ENCODE data around the gene CKAP5. TPM values are rescaled to one million over a fixed set of nuclear protein-coding genes. Genes with fewer than 3 reads are reported as not detected.

Gene CKAP5
- total and polyA plus RNA-seq, 2 donors (not counting 1 experiment from before 2014, with no cell fraction given) = 64.7 to 111 TPM

- H3K79me2 ChIP-seq (ENCODE audit: control insufficient read depth, insufficient read depth, low read length) = peaks cover 98% of the 10 kb centered on the region
- no peak overlapping the region for H3K9ac ChIP-seq (ENCODE audit: insufficient read depth, low read length)
- H3K9me3 ChIP-seq (ENCODE audit: control insufficient read depth, insufficient read depth, low read depth, low read length) = no peaks in the 10 kb centered on the region
- DNase-seq (ENCODE audit: low read depth in 2 of 2) = no peak
- no peaks in the 10 kb centered on the region for H3K36me3 ChIP-seq (ENCODE audit: control insufficient read depth, insufficient read depth, low read length)
- no peaks in the 10 kb centered on the region for H3K4me1 ChIP-seq (ENCODE audit: control insufficient read depth, extremely low read depth, insufficient read depth, low read length)
- TF ChIP-seq EZH2 (IDR thresholded peaks at IDR 0.05; ENCODE audit: low read length, missing control alignments) (no peak), CTCF (conservative IDR thresholded peaks at IDR 0.05 in 1 of 2, IDR thresholded peaks at IDR 0.05 in 1 of 2; ENCODE audit: low read depth in 1 of 2, low read length in 2 of 2) (no peak)
- H3K27me3 ChIP-seq (ENCODE audit: control insufficient read depth, insufficient read depth, low read length) = no peaks in the 10 kb centered on the region
- no peak overlapping the region for H3K4me3 ChIP-seq (replicated peaks in 1 of 4; ENCODE audit: control extremely low read depth in 1 of 4, insufficient read depth in 1 of 4, low read depth in 3 of 4, low read length in 4 of 4)
- no peak overlapping the region for H3K4me2 ChIP-seq (ENCODE audit: extremely low read depth, insufficient read depth, low read length)
- H3K27ac ChIP-seq (ENCODE audit: insufficient read depth, low read length) = no peak overlapping the region
- H4K20me1 ChIP-seq (ENCODE audit: control insufficient read depth, extremely low read depth, insufficient read depth, low read length) = no peaks in the 10 kb centered on the region
- no peak overlapping the region for H2AFZ ChIP-seq (ENCODE audit: low read length)
These were observed 6.0 kb downstream of the CKAP5 start for GRCh38 chr11:46840116-46840515.

GRCh38 chr11:46838501-46838900 lies 7.6 kb downstream of the CKAP5 start:
- Histone ChIP-seq H3K4me3 (replicated peaks in 1 of 4; ENCODE audit: control extremely low read depth in 1 of 4, insufficient read depth in 1 of 4, low read depth in 3 of 4, low read length in 4 of 4) (no peak overlapping the region), H3K4me1 (ENCODE audit: control insufficient read depth, extremely low read depth, insufficient read depth, low read length) (no peaks in the 10 kb centered on the region), H3K36me3 (ENCODE audit: control insufficient read depth, insufficient read depth, low read length) (no peaks in the 10 kb centered on the region), H3K9me3 (ENCODE audit: control insufficient read depth, insufficient read depth, low read depth, low read length) (no peaks in the 10 kb centered on the region), H3K27me3 (ENCODE audit: control insufficient read depth, insufficient read depth, low read length) (no peaks in the 10 kb centered on the region), H3K4me2 (ENCODE audit: extremely low read depth, insufficient read depth, low read length) (no peak overlapping the region), H2AFZ (ENCODE audit: low read length) (no peak overlapping the region), H3K79me2 (ENCODE audit: control insufficient read depth, insufficient read depth, low read length) (peaks cover 97% of the 10 kb centered on the region), H3K9ac (ENCODE audit: insufficient read depth, low read length) (no peak overlapping the region), H4K20me1 (ENCODE audit: control insufficient read depth, extremely low read depth, insufficient read depth, low read length) (no peaks in the 10 kb centered on the region), H3K27ac (ENCODE audit: insufficient read depth, low read length) (no peak overlapping the region)
- no peak for DNase-seq (ENCODE audit: low read depth in 2 of 2)
- TF ChIP-seq CTCF (conservative IDR thresholded peaks at IDR 0.05 in 1 of 2, IDR thresholded peaks at IDR 0.05 in 1 of 2; ENCODE audit: low read depth in 1 of 2, low read length in 2 of 2) = no peak
- TF ChIP-seq EZH2 (IDR thresholded peaks at IDR 0.05; ENCODE audit: low read length, missing control alignments) = no peak

- Histone ChIP-seq H3K4me1 (ENCODE audit: control insufficient read depth, extremely low read depth, insufficient read depth, low read length) (no peaks in the 10 kb centered on the region), H3K27me3 (ENCODE audit: control insufficient read depth, insufficient read depth, low read length) (no peaks in the 10 kb centered on the region), H3K9ac (ENCODE audit: insufficient read depth, low read length) (no peak overlapping the region), H3K4me3 (replicated peaks in 1 of 4; ENCODE audit: control extremely low read depth in 1 of 4, insufficient read depth in 1 of 4, low read depth in 3 of 4, low read length in 4 of 4) (no peak overlapping the region), H3K36me3 (ENCODE audit: control insufficient read depth, insufficient read depth, low read length) (no peaks in the 10 kb centered on the region), H4K20me1 (ENCODE audit: control insufficient read depth, extremely low read depth, insufficient read depth, low read length) (no peaks in the 10 kb centered on the region), H3K79me2 (ENCODE audit: control insufficient read depth, insufficient read depth, low read length) (peaks cover 94% of the 10 kb centered on the region), H3K9me3 (ENCODE audit: control insufficient read depth, insufficient read depth, low read depth, low read length) (no peaks in the 10 kb centered on the region), H3K4me2 (ENCODE audit: extremely low read depth, insufficient read depth, low read length) (no peak overlapping the region), H2AFZ (ENCODE audit: low read length) (no peak overlapping the region), H3K27ac (ENCODE audit: insufficient read depth, low read length) (no peak overlapping the region)
- DNase-seq (ENCODE audit: low read depth in 2 of 2) = no peak
- TF ChIP-seq CTCF (conservative IDR thresholded peaks at IDR 0.05 in 1 of 2, IDR thresholded peaks at IDR 0.05 in 1 of 2; ENCODE audit: low read depth in 1 of 2, low read length in 2 of 2) = no peak
- TF ChIP-seq EZH2 (IDR thresholded peaks at IDR 0.05; ENCODE audit: low read length, missing control alignments) = no peak
These were observed 8.2 kb downstream of the CKAP5 start for GRCh38 chr11:46837860-46838259.

Measured in fibroblast of lung (primary cell).